HEK293 (cell line): Measurements from ENCODE around the gene TFR2.

Experiments used
- HOXA7 ChIP-seq: sonication (generic); formaldehyde crosslinking; IDR thresholded peaks from 2 replicates; pipeline ENCODE4 v1.8.1; 2022; ENCODE audit warnings: missing genetic modification reagents, borderline replicate concordance
- ZBTB8A ChIP-seq: fragments of 450-650 bp; formaldehyde crosslinking; IDR thresholded peaks from 2 replicates; pipeline ENCODE4 v1.5.1; 2016; ENCODE audit warnings: missing biosample characterization, missing genetic modification characterization
- ZNF121 ChIP-seq: fragments of 450-650 bp; formaldehyde crosslinking; IDR thresholded peaks from 2 replicates; pipeline ENCODE4 v1.5.1; 2016; ENCODE audit warnings: missing biosample characterization, missing genetic modification characterization
- ZNF184 ChIP-seq: fragments of 450-650 bp; IDR thresholded peaks from 2 replicates; pipeline ENCODE4 v1.5.1; 2018; ENCODE audit warnings: missing biosample characterization, mild to moderate bottlenecking, missing genetic modification characterization
- ZNF24 ChIP-seq: fragments of 450-650 bp; formaldehyde crosslinking; IDR thresholded peaks from 2 replicates; pipeline ENCODE4 v1.5.1; 2016; ENCODE audit warnings: missing biosample characterization, missing genetic modification characterization
- ZNF311 ChIP-seq: fragments of 450-650 bp; formaldehyde crosslinking; IDR thresholded peaks from 2 replicates; pipeline ENCODE4 v1.5.1; 2017; ENCODE audit warnings: missing biosample characterization, missing genetic modification characterization, borderline replicate concordance
- ZNF341 ChIP-seq: fragments of 450-650 bp; formaldehyde crosslinking; IDR thresholded peaks from 2 replicates; pipeline ENCODE4; 2016; ENCODE audit warnings: low read depth, missing biosample characterization, missing genetic modification characterization
- ZNF433 ChIP-seq: fragments of 450-650 bp; formaldehyde crosslinking; IDR thresholded peaks from 2 replicates; pipeline ENCODE4 v1.5.1; 2016; ENCODE audit warnings: missing biosample characterization, missing genetic modification characterization, low read depth
- ZNF596 ChIP-seq: fragments of 450-650 bp; IDR thresholded peaks from 2 replicates; pipeline ENCODE4 v1.5.0; 2018; ENCODE audit warnings: missing biosample characterization, mild to moderate bottlenecking, missing genetic modification characterization, moderate library complexity
- ZNF660 ChIP-seq: fragments of 450-650 bp; IDR thresholded peaks from 2 replicates; pipeline ENCODE4 v1.5.1; 2018; ENCODE audit warnings: missing biosample characterization, mild to moderate bottlenecking, missing genetic modification characterization
- ZNF768 ChIP-seq: fragments of 450-650 bp; formaldehyde crosslinking; IDR thresholded peaks from 2 replicates; pipeline ENCODE4 v1.5.1; 2018; ENCODE audit warnings: missing biosample characterization, mild to moderate bottlenecking, missing genetic modification characterization
- TF ChIP-seq, protein P1 (sequence below): fragments of 450-650 bp; formaldehyde crosslinking; IDR thresholded peaks from 2 replicates; pipeline ENCODE4 v1.5.1; 2016; ENCODE audit warnings: missing biosample characterization, missing genetic modification characterization
- TF ChIP-seq, protein P2 (sequence below): fragments of 450-650 bp; formaldehyde crosslinking; IDR thresholded peaks from 2 replicates; pipeline ENCODE4 v1.5.1; 2016; ENCODE audit warnings: missing biosample characterization, missing genetic modification characterization
- TF ChIP-seq, protein P3 (sequence below): fragments of 450-650 bp; formaldehyde crosslinking; IDR thresholded peaks from 2 replicates; pipeline ENCODE4 v1.5.1; 2016; ENCODE audit warnings: missing biosample characterization, missing genetic modification characterization

DNA sequence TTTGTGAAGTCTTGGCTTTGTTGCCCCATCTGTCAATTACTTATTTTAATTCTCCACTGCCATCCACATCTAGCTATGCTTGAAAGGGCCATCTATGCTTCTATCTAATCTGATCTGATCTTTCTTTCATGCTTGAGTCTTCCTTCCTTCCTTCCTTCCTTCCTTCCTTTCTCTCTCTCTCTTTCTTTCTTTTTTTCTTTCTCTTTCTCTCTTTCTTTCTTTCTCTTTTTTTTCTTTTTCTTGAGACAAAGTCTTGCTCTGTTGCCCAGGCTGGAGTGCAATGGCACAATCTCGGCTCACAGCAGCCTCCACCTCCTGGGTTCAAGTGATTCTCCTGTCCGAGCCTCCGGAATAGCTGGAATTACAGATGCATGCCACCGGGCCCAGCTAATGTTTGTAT is 11.3 kb downstream of the TFR2 start:
- TF ChIP-seq, protein P1, sequence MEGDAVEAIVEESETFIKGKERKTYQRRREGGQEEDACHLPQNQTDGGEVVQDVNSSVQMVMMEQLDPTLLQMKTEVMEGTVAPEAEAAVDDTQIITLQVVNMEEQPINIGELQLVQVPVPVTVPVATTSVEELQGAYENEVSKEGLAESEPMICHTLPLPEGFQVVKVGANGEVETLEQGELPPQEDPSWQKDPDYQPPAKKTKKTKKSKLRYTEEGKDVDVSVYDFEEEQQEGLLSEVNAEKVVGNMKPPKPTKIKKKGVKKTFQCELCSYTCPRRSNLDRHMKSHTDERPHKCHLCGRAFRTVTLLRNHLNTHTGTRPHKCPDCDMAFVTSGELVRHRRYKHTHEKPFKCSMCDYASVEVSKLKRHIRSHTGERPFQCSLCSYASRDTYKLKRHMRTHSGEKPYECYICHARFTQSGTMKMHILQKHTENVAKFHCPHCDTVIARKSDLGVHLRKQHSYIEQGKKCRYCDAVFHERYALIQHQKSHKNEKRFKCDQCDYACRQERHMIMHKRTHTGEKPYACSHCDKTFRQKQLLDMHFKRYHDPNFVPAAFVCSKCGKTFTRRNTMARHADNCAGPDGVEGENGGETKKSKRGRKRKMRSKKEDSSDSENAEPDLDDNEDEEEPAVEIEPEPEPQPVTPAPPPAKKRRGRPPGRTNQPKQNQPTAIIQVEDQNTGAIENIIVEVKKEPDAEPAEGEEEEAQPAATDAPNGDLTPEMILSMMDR: no peak
- TF ChIP-seq, protein P2, sequence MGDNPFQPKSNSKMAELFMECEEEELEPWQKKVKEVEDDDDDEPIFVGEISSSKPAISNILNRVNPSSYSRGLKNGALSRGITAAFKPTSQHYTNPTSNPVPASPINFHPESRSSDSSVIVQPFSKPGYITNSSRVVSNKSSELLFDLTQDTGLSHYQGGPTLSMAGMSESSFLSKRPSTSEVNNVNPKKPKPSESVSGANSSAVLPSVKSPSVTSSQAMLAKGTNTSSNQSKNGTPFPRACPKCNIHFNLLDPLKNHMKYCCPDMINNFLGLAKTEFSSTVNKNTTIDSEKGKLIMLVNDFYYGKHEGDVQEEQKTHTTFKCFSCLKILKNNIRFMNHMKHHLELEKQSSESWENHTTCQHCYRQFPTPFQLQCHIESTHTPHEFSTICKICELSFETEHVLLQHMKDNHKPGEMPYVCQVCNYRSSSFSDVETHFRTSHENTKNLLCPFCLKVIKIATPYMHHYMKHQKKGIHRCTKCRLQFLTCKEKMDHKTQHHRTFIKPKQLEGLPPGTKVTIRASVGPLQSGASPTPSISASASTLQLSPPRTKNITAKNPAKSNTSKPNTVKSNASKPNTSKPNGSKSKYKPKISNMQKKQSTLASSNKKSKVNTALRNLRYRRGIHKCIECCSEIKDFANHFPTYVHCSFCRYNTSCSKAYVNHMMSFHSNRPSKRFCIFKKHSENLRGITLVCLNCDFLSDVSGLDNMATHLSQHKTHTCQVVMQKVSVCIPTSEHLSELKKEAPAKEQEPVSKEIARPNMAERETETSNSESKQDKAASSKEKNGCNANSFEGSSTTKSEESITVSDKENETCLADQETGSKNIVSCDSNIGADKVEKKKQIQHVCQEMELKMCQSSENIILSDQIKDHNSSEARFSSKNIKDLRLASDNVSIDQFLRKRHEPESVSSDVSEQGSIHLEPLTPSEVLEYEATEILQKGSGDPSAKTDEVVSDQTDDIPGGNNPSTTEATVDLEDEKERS (tag by site-specific recombination): no peak
- no peak for TF ChIP-seq ZNF596
- TF ChIP-seq, protein P3, sequence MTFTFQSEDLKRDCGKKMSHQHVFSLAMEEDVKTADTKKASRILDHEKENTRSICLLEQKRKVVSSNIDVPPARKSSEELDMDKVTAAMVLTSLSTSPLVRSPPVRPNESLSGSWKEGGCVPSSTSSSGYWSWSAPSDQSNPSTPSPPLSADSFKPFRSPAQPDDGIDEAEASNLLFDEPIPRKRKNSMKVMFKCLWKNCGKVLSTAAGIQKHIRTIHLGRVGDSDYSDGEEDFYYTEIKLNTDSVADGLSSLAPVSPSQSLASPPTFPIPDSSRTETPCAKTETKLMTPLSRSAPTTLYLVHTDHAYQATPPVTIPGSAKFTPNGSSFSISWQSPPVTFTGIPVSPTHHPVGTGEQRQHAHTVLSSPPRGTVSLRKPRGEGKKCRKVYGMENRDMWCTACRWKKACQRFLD: no peak
- TF ChIP-seq ZNF768 (tag by site-specific recombination): no peak
- TF ChIP-seq HOXA7 (CRISPR knock-in tag): no peak
- TF ChIP-seq ZNF121 (tag by site-specific recombination): no peak
- no peak for TF ChIP-seq ZNF311 (tag by site-specific recombination)
- TF ChIP-seq ZNF660 (tag by site-specific recombination): no peak
- no peak for TF ChIP-seq ZNF341 (tag by site-specific recombination)
- no peak for TF ChIP-seq ZNF24 (tag by site-specific recombination)
- TF ChIP-seq ZNF433: no peak
- TF ChIP-seq ZNF184 (tag by site-specific recombination): no peak
- TF ChIP-seq ZBTB8A (tag by site-specific recombination): no peak
